ENCODE measurements around the gene LMO7. TPM values are rescaled to one million over a fixed set of nuclear protein-coding genes. Genes with fewer than 3 reads are reported as not detected.
A peak's percentile ranks its signal among the peaks of the same experiment; 100 is the strongest.

The LMO7 gene
- total and polyA plus RNA-seq, 4 donors: 75.9 to 679 (median 214) TPM

GRCh38 chr13:75762955-75763354 lies 126.8 kb downstream of the LMO7 start:
- DNase-seq (no peak), ATAC-seq (ENCODE audit: insufficient read depth, low FRiP score) (no peak)
- Histone ChIP-seq H3K9ac (ENCODE audit: insufficient read depth in 1 of 2, low read length in 2 of 2) (peak overlapping the region; percentile 76 to 83), H3K27me3 (ENCODE audit: control insufficient read depth in 3 of 3, insufficient read depth in 3 of 3, low read length in 2 of 3) (no peaks in the 10 kb centered on the region), H3K4me3 (peak overlapping the region; percentile 39), H3K9me3 (ENCODE audit: control insufficient read depth in 4 of 4, insufficient read depth in 3 of 4, low read length in 3 of 4) (no peaks in the 10 kb centered on the region), H3K4me1 (ENCODE audit: control insufficient read depth in 5 of 5, insufficient read depth in 5 of 5, low read length in 5 of 5) (peaks cover 0 to 34% (median 6%) of the 10 kb centered on the region in 5 donors), H3K27ac (ENCODE audit: low read depth in 1 of 2, low read length in 1 of 2) (peak overlapping the region; percentile 85 to 91), H3K36me3 (ENCODE audit: control insufficient read depth in 4 of 4, insufficient read depth in 4 of 4, low read length in 4 of 4) (no peaks in the 10 kb centered on the region)
- TF ChIP-seq, protein P1, sequence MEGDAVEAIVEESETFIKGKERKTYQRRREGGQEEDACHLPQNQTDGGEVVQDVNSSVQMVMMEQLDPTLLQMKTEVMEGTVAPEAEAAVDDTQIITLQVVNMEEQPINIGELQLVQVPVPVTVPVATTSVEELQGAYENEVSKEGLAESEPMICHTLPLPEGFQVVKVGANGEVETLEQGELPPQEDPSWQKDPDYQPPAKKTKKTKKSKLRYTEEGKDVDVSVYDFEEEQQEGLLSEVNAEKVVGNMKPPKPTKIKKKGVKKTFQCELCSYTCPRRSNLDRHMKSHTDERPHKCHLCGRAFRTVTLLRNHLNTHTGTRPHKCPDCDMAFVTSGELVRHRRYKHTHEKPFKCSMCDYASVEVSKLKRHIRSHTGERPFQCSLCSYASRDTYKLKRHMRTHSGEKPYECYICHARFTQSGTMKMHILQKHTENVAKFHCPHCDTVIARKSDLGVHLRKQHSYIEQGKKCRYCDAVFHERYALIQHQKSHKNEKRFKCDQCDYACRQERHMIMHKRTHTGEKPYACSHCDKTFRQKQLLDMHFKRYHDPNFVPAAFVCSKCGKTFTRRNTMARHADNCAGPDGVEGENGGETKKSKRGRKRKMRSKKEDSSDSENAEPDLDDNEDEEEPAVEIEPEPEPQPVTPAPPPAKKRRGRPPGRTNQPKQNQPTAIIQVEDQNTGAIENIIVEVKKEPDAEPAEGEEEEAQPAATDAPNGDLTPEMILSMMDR (IDR thresholded peaks at IDR 0.05; ENCODE audit: control extremely low read depth, extremely low read depth): no peak
- 62 to 85% methylated on average over 2 of the region's 2 CpGs for WGBS, 2 donors

GRCh38 chr13:75763512-75763911 lies 127.4 kb downstream of the LMO7 start:
- TF ChIP-seq, protein P1 (IDR thresholded peaks at IDR 0.05; ENCODE audit: control extremely low read depth, extremely low read depth): no peak
- 69 to 86% methylated on average over 3 of the region's 3 CpGs for WGBS, 2 donors
- Histone ChIP-seq H3K4me1 (ENCODE audit: control insufficient read depth in 5 of 5, insufficient read depth in 5 of 5, low read length in 5 of 5) (peaks cover 0 to 34% (median 6%) of the 10 kb centered on the region in 5 donors), H3K9me3 (ENCODE audit: control insufficient read depth in 4 of 4, insufficient read depth in 3 of 4, low read length in 3 of 4) (no peaks in the 10 kb centered on the region), H3K9ac (ENCODE audit: insufficient read depth in 1 of 2, low read length in 2 of 2) (no peak overlapping the region), H3K36me3 (ENCODE audit: control insufficient read depth in 4 of 4, insufficient read depth in 4 of 4, low read length in 4 of 4) (no peaks in the 10 kb centered on the region), H3K27ac (ENCODE audit: low read depth in 1 of 2, low read length in 1 of 2) (peak overlapping the region in 1 of 2 donors; percentile 57), H3K27me3 (ENCODE audit: control insufficient read depth in 3 of 3, insufficient read depth in 3 of 3, low read length in 2 of 3) (no peaks in the 10 kb centered on the region), H3K4me3 (no peak overlapping the region)
- DNase-seq (no peak), ATAC-seq (ENCODE audit: insufficient read depth, low FRiP score) (no peak)

GRCh38 chr13:75764251-75764925 lies 128.3 kb downstream of the LMO7 start:
- DNase-seq (no peak), ATAC-seq (ENCODE audit: insufficient read depth, low FRiP score) (no peak)
- Histone ChIP-seq H3K4me3 (no peak overlapping the region), H3K4me1 (ENCODE audit: control insufficient read depth in 5 of 5, insufficient read depth in 5 of 5, low read length in 5 of 5) (peaks cover 0 to 34% (median 6%) of the 10 kb centered on the region in 5 donors), H3K9me3 (ENCODE audit: control insufficient read depth in 4 of 4, insufficient read depth in 3 of 4, low read length in 3 of 4) (no peaks in the 10 kb centered on the region), H3K9ac (ENCODE audit: insufficient read depth in 1 of 2, low read length in 2 of 2) (no peak overlapping the region), H3K36me3 (ENCODE audit: control insufficient read depth in 4 of 4, insufficient read depth in 4 of 4, low read length in 4 of 4) (no peaks in the 10 kb centered on the region), H3K27me3 (ENCODE audit: control insufficient read depth in 3 of 3, insufficient read depth in 3 of 3, low read length in 2 of 3) (no peaks in the 10 kb centered on the region), H3K27ac (ENCODE audit: low read depth in 1 of 2, low read length in 1 of 2) (peak overlapping the region in 1 of 2 donors; percentile 57)
- TF ChIP-seq, protein P1 (IDR thresholded peaks at IDR 0.05; ENCODE audit: control extremely low read depth, extremely low read depth): no peak
- 65 to 83% methylated on average over 2 of the region's 2 CpGs for WGBS, 2 donors

All from lung (tissue), 12 donors.